Activated naive CD8-positive, alpha-beta T cell treated with anti-CD3 and anti-CD28 coated beads, Interleukin-2, amount 10 ng/mL, durations not matched to agents 7 days and 5 days (primary cell): ENCODE data around the gene METTL24. TPM values are rescaled to one million over a fixed set of nuclear protein-coding genes. Genes with fewer than 3 reads are reported as not detected.
A peak's percentile ranks its signal among the peaks of the same experiment; 100 is the strongest.
"Not testable (repeated sequence)": the region's sequence is repeated elsewhere in the genome, so short reads cannot be mapped to it uniquely, and the experiment has no call there.

Experiments used
- ATAC-seq: fragments of 150-1000 bp; cut with Tn5 transposase; one replicate; pipeline ENCODE4 v1.10.0; 2021; ENCODE audit warnings: low read depth, moderate library complexity
- POLR2A ChIA-PET: fragments of 350-600 bp; sonication (Branson Sonifier 250); formaldehyde crosslinking; loops from one replicate; lab custom pipeline; 2021; ENCODE audit warnings: antibody characterized with exemption; lab: Charles Lee
- DNase-seq: peaks from one replicate; pipeline ENCODE4 v3.0.0; 2021
- H3K27ac Mint-ChIP-seq: one replicate; pipeline ENCODE4 v1.8.0; 2022; ENCODE audit warnings: mild to moderate bottlenecking, mixed read lengths
- H3K27me3 Mint-ChIP-seq: one replicate; pipeline ENCODE4 v1.8.0; 2022; ENCODE audit warnings: mild to moderate bottlenecking, moderate library complexity, mixed read lengths
- H3K36me3 Mint-ChIP-seq: one replicate; pipeline ENCODE4 v1.8.0; 2021; ENCODE audit warnings: mild to moderate bottlenecking, mixed read lengths
- H3K4me1 Mint-ChIP-seq: one replicate; pipeline ENCODE4 v1.8.0; 2021; ENCODE audit warnings: mixed read lengths
- H3K4me3 Mint-ChIP-seq: one replicate; pipeline ENCODE4 v1.8.0; 2022; ENCODE audit warnings: mild to moderate bottlenecking, moderate library complexity, mixed read lengths
- H3K9me3 Mint-ChIP-seq: one replicate; pipeline ENCODE4 v1.8.0; 2021; ENCODE audit warnings: mixed read lengths
- total RNA-seq, 2 experiments: library from RNA; stranded (reverse); gene quantifications; one replicate each; pipeline ENCODE4 v1.2.3, GENCODE V29; 2021

The METTL24 gene
- total RNA-seq, 2 experiments from 2014 or later = 0.55 to 1.4 TPM

DNA sequence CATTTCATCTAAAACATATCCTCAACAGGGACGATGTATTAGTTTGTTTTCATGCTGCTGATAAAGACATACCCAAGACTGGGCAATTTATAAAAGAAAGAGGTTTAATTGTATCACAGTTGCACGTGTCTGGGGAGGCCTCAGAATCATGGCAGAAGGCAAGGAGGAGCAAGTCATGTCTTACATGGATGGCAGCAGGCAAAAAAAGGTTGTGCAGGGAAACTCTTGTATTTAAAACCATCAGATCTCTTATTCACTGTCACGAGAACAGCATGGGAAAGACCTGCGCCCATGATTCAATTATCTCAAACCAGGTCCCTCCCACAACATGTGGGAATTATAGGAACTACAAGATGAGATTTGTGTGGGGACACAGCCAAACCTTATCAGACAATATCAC is 48.7 kb downstream of the METTL24 start:
- H3K4me3 Mint-ChIP-seq, H3K27me3 Mint-ChIP-seq, H3K36me3 Mint-ChIP-seq, H3K27ac Mint-ChIP-seq, POLR2A ChIA-PET, ATAC-seq, DNase-seq, H3K9me3 Mint-ChIP-seq, H3K4me1 Mint-ChIP-seq: not testable (repeated sequence)

DNA sequence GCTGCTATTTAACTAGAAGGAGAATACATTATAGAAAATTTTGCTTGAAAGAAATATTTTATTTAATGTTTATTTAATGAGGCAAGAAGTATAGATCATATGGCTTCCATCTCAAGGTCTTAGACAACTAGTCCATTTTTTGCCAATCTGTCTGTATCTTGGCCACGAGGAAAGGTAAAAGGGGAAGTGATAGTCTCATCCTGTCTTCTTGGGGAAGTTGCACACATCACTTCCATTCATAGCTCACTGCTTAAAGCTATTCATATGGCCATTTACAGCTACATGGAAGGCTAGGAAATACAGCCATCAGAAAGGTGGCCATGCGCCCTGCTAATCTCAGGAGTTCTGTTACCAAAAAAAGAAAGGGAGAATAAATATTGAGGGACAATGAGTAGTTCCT is 50.8 kb downstream of the METTL24 start:
- DNase-seq = no peak
- ATAC-seq = no peak
- Mint-ChIP-seq H3K27ac (no peak overlapping the region), H3K4me1 (peaks cover 6% of the 10 kb centered on the region), H3K27me3 (no peaks in the 10 kb centered on the region), H3K4me3 (no peak overlapping the region), H3K9me3 (peaks cover 2% of the 10 kb centered on the region), H3K36me3 (no peaks in the 10 kb centered on the region)
- POLR2A ChIA-PET = no interaction called here

DNA sequence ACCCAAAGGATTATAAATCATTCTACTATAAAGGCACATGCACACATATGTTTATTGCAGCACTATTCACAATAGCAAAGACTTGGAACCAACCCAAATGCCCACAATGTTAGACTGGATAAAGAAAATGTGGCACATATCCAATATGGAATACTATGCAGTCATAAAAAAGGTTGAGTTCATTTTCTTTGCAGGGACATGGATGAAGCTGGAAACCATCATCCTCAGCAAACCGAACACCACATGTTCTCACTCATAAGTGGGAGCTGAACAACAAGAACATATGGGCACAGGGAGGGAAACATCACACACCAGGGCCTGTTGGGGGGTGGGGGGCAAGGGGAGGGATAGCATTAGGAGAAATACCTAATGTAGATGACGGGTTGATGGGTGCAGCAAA is 52.3 kb downstream of the METTL24 start:
- DNase-seq, ATAC-seq, H3K9me3 Mint-ChIP-seq, H3K4me3 Mint-ChIP-seq, H3K4me1 Mint-ChIP-seq, H3K36me3 Mint-ChIP-seq, POLR2A ChIA-PET, H3K27ac Mint-ChIP-seq, H3K27me3 Mint-ChIP-seq: not testable (repeated sequence)

DNA sequence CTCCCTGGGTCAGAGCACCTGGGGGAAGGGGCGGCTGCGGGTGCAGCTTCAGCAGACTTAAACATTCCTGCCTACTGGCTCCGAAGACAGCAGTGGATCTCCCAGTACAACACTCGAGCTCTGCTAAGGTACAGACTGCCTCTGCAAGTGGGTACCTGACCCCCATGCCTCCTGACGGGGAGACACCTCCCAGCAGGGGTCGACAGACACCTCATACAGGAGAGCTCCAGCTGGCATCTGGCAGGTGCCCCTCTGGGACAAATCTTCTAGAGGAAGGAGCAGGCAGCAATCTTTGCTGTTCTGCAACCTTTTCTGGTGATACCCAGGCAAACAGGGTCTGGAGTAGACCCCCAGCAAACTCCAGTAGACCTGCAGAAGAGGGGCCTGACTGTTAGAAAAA is 54.5 kb downstream of the METTL24 start:
- DNase-seq, POLR2A ChIA-PET, H3K36me3 Mint-ChIP-seq, ATAC-seq, H3K9me3 Mint-ChIP-seq, H3K4me1 Mint-ChIP-seq, H3K4me3 Mint-ChIP-seq, H3K27ac Mint-ChIP-seq, H3K27me3 Mint-ChIP-seq: not testable (repeated sequence)

DNA sequence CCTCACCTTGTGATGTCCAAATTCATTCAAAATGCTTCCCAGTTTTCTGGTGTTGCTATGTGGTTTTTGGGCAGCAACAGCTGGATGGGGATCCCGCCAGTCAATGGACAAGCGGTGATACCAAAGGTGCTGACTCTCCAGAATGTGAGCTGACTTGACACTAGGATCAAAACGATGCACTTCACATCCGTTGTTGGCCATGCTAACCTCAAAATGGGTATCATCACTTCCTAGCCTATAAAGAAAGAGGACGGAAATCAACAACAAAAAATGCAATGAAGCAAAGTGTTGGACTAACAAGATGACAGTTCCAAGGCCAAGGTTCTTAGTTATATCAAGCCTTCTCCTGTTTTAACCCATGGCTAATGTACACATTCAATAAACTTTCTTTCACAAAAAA is 59.2 kb downstream of the METTL24 start:
- H3K4me3 Mint-ChIP-seq = no peak overlapping the region
- peaks cover 12% of the 10 kb centered on the region for H3K4me1 Mint-ChIP-seq
- POLR2A ChIA-PET = no interaction called here
- peaks cover 4% of the 10 kb centered on the region for H3K27me3 Mint-ChIP-seq
- no peak overlapping the region for H3K27ac Mint-ChIP-seq
- no peak for DNase-seq
- H3K9me3 Mint-ChIP-seq = peaks cover 2% of the 10 kb centered on the region
- ATAC-seq = no peak
- H3K36me3 Mint-ChIP-seq = no peaks in the 10 kb centered on the region

DNA sequence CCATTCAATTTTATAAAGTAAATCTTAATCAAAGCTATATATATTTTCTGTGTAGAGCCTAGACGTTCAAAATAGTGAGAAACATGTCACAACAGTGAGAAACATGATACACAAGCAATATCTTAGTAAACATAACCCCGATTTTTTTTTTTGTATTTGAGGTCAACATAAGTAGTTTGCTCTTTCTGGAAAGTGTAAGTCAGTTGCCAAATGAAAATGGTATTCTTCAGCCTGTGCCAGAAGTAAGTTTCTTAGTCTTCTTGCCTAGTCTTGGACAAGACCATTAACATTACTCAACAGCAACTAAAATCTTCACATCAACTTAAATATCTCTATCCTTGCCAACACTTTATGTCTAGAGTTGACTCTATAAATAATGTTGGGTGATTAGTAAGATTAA is 59.7 kb downstream of the METTL24 start:
- Mint-ChIP-seq H3K4me3 (no peak overlapping the region), H3K4me1 (peaks cover 12% of the 10 kb centered on the region), H3K36me3 (no peaks in the 10 kb centered on the region), H3K27me3 (peaks cover 4% of the 10 kb centered on the region), H3K27ac (no peak overlapping the region), H3K9me3 (peaks cover 2% of the 10 kb centered on the region)
- ATAC-seq (no peak), DNase-seq (no peak)
- POLR2A ChIA-PET = no interaction called here

DNA sequence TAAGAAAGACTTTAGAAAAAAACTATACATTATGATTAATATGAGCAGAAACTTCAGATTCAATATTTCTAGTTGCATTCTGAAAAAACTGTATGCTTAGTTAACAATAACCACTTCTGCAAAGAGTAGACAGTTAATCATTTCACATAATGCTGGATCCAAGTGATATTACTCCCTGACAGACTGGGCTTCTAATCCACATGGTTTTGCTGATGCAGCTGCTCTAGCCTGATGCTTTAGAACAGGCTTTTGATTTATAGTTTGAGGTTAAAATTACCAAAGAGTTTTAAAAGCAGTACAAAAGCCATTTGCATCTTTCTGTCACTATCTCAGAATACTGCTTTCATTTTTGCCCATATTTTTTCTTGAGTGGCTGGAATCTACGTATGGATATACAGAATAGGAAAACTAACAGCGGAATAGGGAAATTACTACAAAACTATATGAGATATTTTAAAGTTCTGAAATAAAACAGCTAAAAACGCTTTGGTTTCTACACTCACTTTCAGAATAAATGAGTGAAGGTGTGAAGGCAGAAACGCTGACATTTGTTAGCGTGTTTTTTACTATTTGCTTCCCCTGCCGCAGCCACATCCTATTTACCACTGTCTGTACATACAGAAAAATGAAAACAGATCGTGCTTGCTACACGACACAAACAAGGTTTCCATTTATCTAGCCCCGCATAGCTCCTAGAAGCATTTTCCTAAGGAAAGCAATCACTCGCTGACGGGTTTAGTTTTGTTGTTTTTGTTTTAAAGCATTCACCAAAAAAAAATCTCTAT is 61.7 kb downstream of the METTL24 start:
- Mint-ChIP-seq H3K9me3 (peaks cover 2% of the 10 kb centered on the region), H3K36me3 (no peaks in the 10 kb centered on the region), H3K4me3 (peak overlapping the region; percentile 58), H3K27ac (no peak overlapping the region), H3K4me1 (peaks cover 12% of the 10 kb centered on the region), H3K27me3 (peaks cover 4% of the 10 kb centered on the region)
- POLR2A ChIA-PET = no interaction called here
- no peak for DNase-seq
- ATAC-seq = peak; percentile 45

DNA sequence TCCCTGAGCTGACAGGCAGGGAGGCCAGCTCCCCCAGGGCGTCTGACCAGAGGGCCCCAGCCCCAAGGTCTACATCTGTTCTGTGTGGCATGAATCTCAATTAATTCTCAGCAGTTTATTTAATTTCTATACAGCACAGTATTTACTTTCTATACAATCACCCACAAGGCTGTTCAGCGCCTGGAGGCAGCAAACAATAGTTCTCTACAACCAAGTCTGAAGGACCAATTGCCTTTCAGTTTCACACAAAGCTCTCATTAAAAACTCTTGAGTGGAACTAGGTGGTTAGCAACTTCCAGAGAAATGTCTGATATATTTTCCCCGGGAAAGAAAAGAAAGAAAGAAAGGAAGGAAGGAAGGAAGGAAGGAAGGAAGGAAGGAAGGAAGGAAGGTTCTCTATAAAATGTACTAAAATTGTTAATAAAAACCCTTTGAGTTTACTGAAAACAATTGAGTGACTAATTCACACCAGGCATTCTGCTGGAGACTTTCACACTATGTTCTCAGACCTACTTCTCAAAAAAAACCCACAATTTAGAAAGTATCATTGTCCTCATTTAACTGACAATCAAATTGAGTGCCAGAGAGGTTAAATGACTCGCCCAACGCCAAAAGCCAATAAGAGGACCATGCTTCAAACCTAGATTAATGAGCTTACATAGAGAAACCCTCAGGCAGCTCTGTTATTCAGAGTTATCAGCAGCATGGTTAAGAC is 62.5 kb downstream of the METTL24 start:
- DNase-seq (no peak), ATAC-seq (no peak)
- peaks cover 4% of the 10 kb centered on the region for H3K27me3 Mint-ChIP-seq
- H3K4me1 Mint-ChIP-seq = peaks cover 12% of the 10 kb centered on the region
- POLR2A ChIA-PET = no interaction called here
- H3K36me3 Mint-ChIP-seq = no peaks in the 10 kb centered on the region
- H3K9me3 Mint-ChIP-seq = no peaks in the 10 kb centered on the region
- no peak overlapping the region for H3K27ac Mint-ChIP-seq
- peak overlapping the region; percentile 33 for H3K4me3 Mint-ChIP-seq

DNA sequence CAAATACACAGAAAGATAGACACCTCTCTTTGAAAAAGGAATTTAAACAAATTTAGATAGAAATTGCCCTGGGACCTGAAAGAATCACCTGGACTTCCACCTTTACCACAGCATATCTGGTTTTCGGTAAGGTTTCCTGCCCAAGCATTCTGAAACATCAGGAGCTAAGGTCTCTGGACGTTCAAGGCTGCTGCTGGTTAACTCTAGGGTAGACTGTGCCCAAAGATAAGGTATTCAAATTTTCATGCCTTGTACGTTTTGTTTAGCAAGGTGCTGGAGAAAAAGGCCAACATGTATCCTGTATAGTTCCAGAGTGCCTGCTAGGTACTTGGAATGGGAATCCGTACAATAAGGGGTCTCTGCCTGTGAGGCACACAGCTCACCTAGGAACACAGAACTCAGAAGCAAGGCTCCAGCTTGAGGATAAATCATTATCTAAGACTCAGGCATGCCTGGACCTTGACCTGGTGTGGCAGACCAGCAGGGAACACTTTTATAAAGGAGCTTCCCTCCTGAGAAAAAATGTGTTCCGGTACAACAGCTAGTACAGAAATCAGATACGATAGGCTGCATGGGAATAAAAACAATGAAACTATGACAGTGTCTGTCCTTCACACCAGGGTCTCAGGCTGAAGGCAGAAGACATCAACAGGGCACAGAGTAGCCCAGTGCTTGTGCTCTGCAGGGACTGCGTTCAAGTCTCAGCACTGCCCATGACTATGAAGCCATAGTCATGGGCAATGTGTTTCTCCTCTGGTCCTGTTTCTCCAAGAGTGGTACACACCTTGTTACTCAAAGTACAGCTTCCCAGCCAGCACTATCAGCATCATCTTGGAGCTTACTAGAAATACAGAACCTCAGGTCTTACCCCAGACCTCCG is 70.4 kb downstream of the METTL24 start:
- Mint-ChIP-seq H3K9me3 (peaks cover 3% of the 10 kb centered on the region), H3K27me3 (no peaks in the 10 kb centered on the region), H3K4me1 (no peaks in the 10 kb centered on the region), H3K4me3 (no peak overlapping the region), H3K27ac (no peak overlapping the region), H3K36me3 (no peaks in the 10 kb centered on the region)
- DNase-seq (no peak), ATAC-seq (no peak)
- POLR2A ChIA-PET = interaction anchor here (0.6 kb wide), 1 partner anchor 426 kb away, joined by 4 read pairs; no protein-coding TSS in a partner anchor

DNA sequence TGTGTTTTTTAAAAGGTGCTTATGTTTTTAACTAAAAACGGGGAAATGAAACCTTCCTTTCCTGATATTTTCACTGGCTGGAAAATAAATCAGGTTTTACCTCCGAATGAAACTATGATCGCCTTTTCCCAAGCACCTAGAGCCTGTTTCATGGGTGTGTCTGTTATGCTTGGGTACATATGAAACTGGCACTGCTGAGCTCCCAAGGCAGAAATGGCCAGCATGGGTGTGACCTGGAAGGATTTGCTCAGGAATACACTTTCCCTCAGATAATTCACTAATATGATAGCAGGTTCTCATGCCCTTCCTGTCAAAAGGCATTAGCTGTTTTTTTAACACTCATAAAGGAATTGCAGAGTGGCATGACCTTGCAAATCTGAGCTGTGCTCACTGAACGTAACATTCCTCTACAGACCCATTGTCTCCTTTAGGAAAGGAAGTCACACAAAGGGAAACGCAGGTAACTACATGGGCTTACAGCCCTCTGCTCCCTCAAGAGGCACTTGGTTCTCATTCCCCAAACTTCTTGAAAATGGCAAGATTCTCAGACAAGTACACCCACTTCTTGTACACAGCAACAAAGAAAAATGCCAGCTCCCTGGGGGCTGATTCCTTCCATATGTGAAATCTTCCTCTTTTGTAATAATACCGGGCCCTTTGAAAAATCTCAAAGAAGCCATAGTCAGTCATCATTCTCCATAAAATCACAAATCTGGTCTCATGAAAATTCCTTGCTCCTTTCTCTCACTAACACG is 72.7 kb downstream of the METTL24 start:
- Mint-ChIP-seq H3K27me3 (no peaks in the 10 kb centered on the region), H3K27ac (no peak overlapping the region), H3K4me3 (no peak overlapping the region), H3K9me3 (peaks cover 3% of the 10 kb centered on the region), H3K36me3 (no peaks in the 10 kb centered on the region), H3K4me1 (peaks cover 2% of the 10 kb centered on the region)
- ATAC-seq (no peak), DNase-seq (no peak)
- POLR2A ChIA-PET = no interaction called here

DNA sequence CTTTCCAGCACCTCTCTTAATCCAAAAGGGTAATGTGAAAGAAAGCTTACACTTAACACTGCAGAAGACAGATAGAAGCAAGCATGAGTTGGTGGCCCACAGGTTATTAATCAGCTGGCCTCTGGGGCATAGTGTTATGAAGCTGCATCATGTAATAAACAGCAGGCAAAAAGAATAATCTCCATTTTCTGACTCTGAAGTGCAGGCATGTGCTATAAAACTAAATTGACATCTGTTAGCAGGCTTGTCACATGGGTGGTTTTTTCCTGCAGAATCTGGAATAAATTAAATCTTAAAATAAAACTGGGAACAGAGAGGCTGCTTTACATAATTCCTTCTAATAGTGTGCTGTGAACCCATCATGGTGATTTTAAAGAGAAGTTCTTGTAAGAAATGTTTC is 73.3 kb downstream of the METTL24 start:
- Mint-ChIP-seq H3K4me1 (peaks cover 2% of the 10 kb centered on the region), H3K9me3 (peaks cover 3% of the 10 kb centered on the region), H3K27ac (no peak overlapping the region), H3K4me3 (no peak overlapping the region), H3K27me3 (no peaks in the 10 kb centered on the region), H3K36me3 (no peaks in the 10 kb centered on the region)
- ATAC-seq = no peak
- DNase-seq = no peak
- POLR2A ChIA-PET = no interaction called here

DNA sequence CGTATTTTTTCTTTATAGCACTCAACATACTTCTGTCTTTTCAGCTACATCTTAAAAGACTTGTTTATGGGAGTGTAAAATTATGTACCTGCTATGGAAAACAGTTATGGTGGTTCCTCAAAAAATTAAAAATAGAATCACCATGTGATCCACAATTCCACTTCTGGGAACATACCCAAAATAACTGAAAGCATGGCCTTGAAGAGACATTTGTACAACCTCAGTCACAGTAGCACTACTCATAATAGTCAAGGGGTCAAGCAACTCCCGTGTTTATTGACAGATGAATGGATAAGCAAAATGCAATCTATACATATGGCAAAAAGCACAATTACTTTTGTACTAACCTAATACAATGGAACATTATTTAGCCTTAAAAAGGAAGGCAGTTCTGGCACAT is 74.5 kb downstream of the METTL24 start:
- POLR2A ChIA-PET = no interaction called here
- no peaks in the 10 kb centered on the region for H3K27me3 Mint-ChIP-seq
- no peaks in the 10 kb centered on the region for H3K36me3 Mint-ChIP-seq
- H3K27ac Mint-ChIP-seq = no peak overlapping the region
- no peak for DNase-seq
- peaks cover 2% of the 10 kb centered on the region for H3K4me1 Mint-ChIP-seq
- ATAC-seq = no peak
- H3K9me3 Mint-ChIP-seq = peaks cover 1% of the 10 kb centered on the region
- no peak overlapping the region for H3K4me3 Mint-ChIP-seq

DNA sequence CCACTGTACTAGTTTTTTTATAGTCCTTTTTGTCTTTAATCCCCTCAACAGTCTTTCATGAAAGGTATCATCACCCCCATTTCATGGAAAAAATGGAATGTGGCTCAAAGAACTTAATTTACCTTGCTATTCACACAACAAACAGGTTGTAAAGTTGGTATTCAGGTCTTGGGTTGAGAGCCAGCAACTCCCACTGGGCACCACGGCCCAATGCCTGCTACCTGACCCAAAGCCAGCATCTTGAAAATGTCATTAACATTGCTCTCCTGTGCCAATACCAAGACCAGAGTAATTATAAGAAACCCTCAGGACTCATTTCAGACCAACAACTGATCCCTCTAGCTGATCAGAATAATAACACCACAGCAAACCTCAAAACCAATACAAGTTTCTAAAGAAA is 75.7 kb downstream of the METTL24 start:
- POLR2A ChIA-PET = no interaction called here
- no peak overlapping the region for H3K4me3 Mint-ChIP-seq
- no peaks in the 10 kb centered on the region for H3K36me3 Mint-ChIP-seq
- no peaks in the 10 kb centered on the region for H3K27me3 Mint-ChIP-seq
- no peak overlapping the region for H3K27ac Mint-ChIP-seq
- DNase-seq = no peak
- no peak for ATAC-seq
- peaks cover 2% of the 10 kb centered on the region for H3K4me1 Mint-ChIP-seq
- H3K9me3 Mint-ChIP-seq = peaks cover 1% of the 10 kb centered on the region
